WTC11 (cell line): ENCODE measurements around the gene ATG5.

Experiments used
- CREB1 ChIP-seq: sonication (generic); formaldehyde crosslinking; IDR thresholded peaks from 2 replicates; pipeline ENCODE4 v1.8.0; 2023; ENCODE audit warnings: mild to moderate bottlenecking, missing genetic modification reagents
- ZNF138 ChIP-seq: sonication (generic); formaldehyde crosslinking; conservative IDR thresholded peaks from 2 replicates; pipeline ENCODE4 v1.8.1; 2022; ENCODE audit warnings: mild to moderate bottlenecking, moderate library complexity, missing genetic modification reagents
- TF ChIP-seq, protein P1 (sequence below): sonication (generic); formaldehyde crosslinking; IDR thresholded peaks from 2 replicates; pipeline ENCODE4 v1.8.0; 2022; ENCODE audit warnings: mild to moderate bottlenecking, missing genetic modification reagents
- TF ChIP-seq, protein P2 (sequence below): fragments of 200-600 bp; IDR thresholded peaks from 2 replicates; pipeline ENCODE4 v1.8.0; 2022; ENCODE audit warnings: antibody characterized with exemption

DNA sequence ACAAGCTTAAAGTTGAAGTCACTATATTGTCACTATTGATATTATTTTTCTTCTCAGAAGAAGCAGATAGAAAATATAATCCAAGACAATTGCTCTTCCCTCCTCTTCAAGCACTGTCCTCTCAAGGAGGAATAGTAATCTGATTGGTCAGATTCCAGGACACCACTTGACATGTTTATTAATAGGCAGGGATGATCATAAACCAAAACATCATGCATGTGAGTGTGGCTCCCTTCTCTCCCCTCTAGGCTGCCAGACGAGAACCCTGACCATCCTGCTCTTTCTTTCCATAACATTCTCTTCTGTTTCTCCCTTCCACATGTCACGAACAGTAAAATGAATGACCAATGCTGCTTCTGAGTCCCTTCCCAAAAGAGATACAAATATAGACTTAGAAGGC is 7.5 kb downstream of the ATG5 start:
- TF ChIP-seq ZNF138 (no peak), CREB1 (CRISPR knock-in tag) (no peak)
- TF ChIP-seq, protein P1, sequence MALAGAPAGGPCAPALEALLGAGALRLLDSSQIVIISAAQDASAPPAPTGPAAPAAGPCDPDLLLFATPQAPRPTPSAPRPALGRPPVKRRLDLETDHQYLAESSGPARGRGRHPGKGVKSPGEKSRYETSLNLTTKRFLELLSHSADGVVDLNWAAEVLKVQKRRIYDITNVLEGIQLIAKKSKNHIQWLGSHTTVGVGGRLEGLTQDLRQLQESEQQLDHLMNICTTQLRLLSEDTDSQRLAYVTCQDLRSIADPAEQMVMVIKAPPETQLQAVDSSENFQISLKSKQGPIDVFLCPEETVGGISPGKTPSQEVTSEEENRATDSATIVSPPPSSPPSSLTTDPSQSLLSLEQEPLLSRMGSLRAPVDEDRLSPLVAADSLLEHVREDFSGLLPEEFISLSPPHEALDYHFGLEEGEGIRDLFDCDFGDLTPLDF (CRISPR knock-in tag): no peak
- TF ChIP-seq, protein P2, sequence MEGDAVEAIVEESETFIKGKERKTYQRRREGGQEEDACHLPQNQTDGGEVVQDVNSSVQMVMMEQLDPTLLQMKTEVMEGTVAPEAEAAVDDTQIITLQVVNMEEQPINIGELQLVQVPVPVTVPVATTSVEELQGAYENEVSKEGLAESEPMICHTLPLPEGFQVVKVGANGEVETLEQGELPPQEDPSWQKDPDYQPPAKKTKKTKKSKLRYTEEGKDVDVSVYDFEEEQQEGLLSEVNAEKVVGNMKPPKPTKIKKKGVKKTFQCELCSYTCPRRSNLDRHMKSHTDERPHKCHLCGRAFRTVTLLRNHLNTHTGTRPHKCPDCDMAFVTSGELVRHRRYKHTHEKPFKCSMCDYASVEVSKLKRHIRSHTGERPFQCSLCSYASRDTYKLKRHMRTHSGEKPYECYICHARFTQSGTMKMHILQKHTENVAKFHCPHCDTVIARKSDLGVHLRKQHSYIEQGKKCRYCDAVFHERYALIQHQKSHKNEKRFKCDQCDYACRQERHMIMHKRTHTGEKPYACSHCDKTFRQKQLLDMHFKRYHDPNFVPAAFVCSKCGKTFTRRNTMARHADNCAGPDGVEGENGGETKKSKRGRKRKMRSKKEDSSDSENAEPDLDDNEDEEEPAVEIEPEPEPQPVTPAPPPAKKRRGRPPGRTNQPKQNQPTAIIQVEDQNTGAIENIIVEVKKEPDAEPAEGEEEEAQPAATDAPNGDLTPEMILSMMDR: no peak
